Fibroblast of lung (primary cell): ENCODE results near the gene MTERF4. TPM values are rescaled to one million over a fixed set of nuclear protein-coding genes. Genes with fewer than 3 reads are reported as not detected.

Experiments
- DNase-seq, 2 donors: peaks; one replicate each; pipeline versions ENCODE4 v3.0.0 to v3.0.0-alpha.2; 2010; ENCODE audit warnings: low read depth in 2 of 2
- H2AFZ ChIP-seq: 2 replicates; pipeline ENCODE4 v1.5.1; 2012; ENCODE audit warnings: low read length, control low read depth, inconsistent platforms
- H3K27ac ChIP-seq: 2 replicates; pipeline ENCODE4 v1.5.1; 2011; ENCODE audit warnings: low read length, control low read depth; ENCODE audit not compliant: insufficient read depth
- H3K27me3 ChIP-seq: 2 replicates; pipeline ENCODE4 v1.5.1; 2011; ENCODE audit warnings: mild to moderate bottlenecking, low read length; ENCODE audit not compliant: control insufficient read depth, insufficient read depth
- H3K36me3 ChIP-seq: 2 replicates; pipeline ENCODE4 v1.5.1; 2011; ENCODE audit warnings: low read length; ENCODE audit not compliant: control insufficient read depth, insufficient read depth
- H3K4me1 ChIP-seq: 2 replicates; pipeline ENCODE4 v1.5.1; 2011; ENCODE audit warnings: low read length; ENCODE audit not compliant: control insufficient read depth, insufficient read depth; ENCODE audit errors: extremely low read depth
- H3K4me2 ChIP-seq: 2 replicates; pipeline ENCODE4 v1.5.1; 2011; ENCODE audit warnings: low read length, control low read depth; ENCODE audit not compliant: insufficient read depth; ENCODE audit errors: extremely low read depth
- H3K4me3 ChIP-seq, 4 experiments: fragments of 200-600 bp in 1 of 4; sonication (generic) in 1 of 4; replicated peaks in 1 of 4; 2 replicates each; pipeline ENCODE4 v1.5.1; 2011 to 2016; ENCODE audit warnings: low read length in 4 of 4, low read depth in 3 of 4, mild to moderate bottlenecking in 3 of 4, control low read depth in 2 of 4, inconsistent platforms in 1 of 4, mixed read lengths in 1 of 4; ENCODE audit not compliant: insufficient read depth in 1 of 4; ENCODE audit errors: control extremely low read depth in 1 of 4
- H3K79me2 ChIP-seq: 2 replicates; pipeline ENCODE4 v1.5.1; 2012; ENCODE audit warnings: mild to moderate bottlenecking, low read length, inconsistent platforms; ENCODE audit not compliant: control insufficient read depth, insufficient read depth
- H3K9ac ChIP-seq: 2 replicates; pipeline ENCODE4 v1.5.1; 2011; ENCODE audit warnings: mild to moderate bottlenecking, low read length, control low read depth; ENCODE audit not compliant: insufficient read depth
- H3K9me3 ChIP-seq: 2 replicates; pipeline ENCODE4 v1.5.1; 2012; ENCODE audit warnings: low read depth, low read length; ENCODE audit not compliant: control insufficient read depth, insufficient read depth
- H4K20me1 ChIP-seq: 2 replicates; pipeline ENCODE4 v1.5.1; 2011; ENCODE audit warnings: low read length; ENCODE audit not compliant: control insufficient read depth, insufficient read depth; ENCODE audit errors: extremely low read depth
- EZH2 ChIP-seq: IDR thresholded peaks from 2 replicates; pipeline ENCODE4 v1.5.1; 2012; ENCODE audit warnings: low read length, control low read depth, mild to moderate bottlenecking; ENCODE audit errors: missing control alignments
- polyA plus RNA-seq, 2 donors: library from polyadenylated mRNA; depleted of rRNA in 1 of 2; stranded (reverse) in 1 of 2; unstranded in 1 of 2; fragments of >200 nt; gene quantifications; 2 replicates each; pipeline ENCODE4 v1.2.1, GENCODE V29; 2011 to 2012; ENCODE audit warnings: missing spikeins in 1 of 2
- total RNA-seq: library from RNA; depleted of rRNA; stranded (reverse); fragments of >200 nt; gene quantifications from 2 replicates; pipeline ENCODE4 v1.2.1, GENCODE V29; 2014
- TF ChIP-seq, protein P1 (sequence below), 2 donors: IDR thresholded peaks in 1 of 2; conservative IDR thresholded peaks in 1 of 2; 1 replicate in 1 of 2; 2 replicates in 1 of 2; pipeline ENCODE4 v1.5.1; 2011 to 2012; ENCODE audit warnings: low read length in 2 of 2, control low read depth in 1 of 2, inconsistent platforms in 1 of 2, low read depth in 1 of 2, mild to moderate bottlenecking in 1 of 2

Gene MTERF4
- total and polyA plus RNA-seq, 2 donors (not counting 1 experiment from before 2014, with no cell fraction given): 31.7 to 35.5 TPM

DNA sequence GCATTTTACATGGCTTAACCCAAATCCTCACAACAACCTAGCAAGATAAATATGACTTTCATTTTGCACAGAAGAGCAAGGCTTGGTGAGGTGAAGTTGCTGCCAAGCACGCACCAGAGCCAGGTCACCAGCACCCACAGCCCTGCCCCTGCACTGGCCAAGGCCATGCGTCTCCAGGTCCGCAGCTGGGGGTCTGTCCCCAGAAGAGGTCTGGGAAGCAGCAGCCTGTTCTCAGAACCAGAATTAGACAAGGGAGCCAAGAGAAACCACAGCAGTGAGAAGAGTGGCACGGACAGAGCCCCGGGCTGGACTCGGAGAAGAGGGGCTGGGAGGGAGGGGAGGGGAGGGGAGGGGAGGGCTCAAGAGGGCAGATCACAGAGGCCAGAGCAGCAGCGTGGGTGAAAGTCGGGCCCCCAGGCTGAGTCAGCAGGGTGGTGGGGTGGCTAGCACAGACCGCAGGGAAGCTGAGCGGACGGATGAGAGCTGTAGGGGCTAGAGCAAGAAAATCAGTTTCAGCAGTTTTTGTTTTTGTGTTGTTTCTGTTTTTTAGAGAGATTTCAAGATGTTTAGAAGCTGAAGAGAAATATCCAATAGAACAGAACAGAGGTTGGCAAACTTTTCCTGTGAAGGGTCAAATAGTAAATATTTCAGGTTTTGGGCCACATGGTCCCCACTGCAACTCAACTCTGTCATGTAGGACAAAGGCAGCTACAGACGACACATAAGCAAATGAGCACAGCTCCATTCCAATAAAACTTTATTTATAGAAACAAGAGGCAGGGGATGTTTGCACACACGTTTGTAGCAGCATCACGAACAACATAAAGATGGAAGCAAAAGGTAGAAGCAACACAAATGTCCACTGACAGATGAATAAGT is 7.4 kb upstream of the MTERF4 start:
- Histone ChIP-seq H3K9ac (no peak overlapping the region), H2AFZ (no peak overlapping the region), H3K4me3 (no peak overlapping the region), H3K27me3 (no peaks in the 10 kb centered on the region), H3K27ac (no peak overlapping the region), H3K36me3 (no peaks in the 10 kb centered on the region), H3K4me1 (no peaks in the 10 kb centered on the region), H3K4me2 (no peak overlapping the region), H3K9me3 (no peaks in the 10 kb centered on the region), H4K20me1 (no peaks in the 10 kb centered on the region), H3K79me2 (no peaks in the 10 kb centered on the region)
- no peak for DNase-seq
- TF ChIP-seq, protein P1, sequence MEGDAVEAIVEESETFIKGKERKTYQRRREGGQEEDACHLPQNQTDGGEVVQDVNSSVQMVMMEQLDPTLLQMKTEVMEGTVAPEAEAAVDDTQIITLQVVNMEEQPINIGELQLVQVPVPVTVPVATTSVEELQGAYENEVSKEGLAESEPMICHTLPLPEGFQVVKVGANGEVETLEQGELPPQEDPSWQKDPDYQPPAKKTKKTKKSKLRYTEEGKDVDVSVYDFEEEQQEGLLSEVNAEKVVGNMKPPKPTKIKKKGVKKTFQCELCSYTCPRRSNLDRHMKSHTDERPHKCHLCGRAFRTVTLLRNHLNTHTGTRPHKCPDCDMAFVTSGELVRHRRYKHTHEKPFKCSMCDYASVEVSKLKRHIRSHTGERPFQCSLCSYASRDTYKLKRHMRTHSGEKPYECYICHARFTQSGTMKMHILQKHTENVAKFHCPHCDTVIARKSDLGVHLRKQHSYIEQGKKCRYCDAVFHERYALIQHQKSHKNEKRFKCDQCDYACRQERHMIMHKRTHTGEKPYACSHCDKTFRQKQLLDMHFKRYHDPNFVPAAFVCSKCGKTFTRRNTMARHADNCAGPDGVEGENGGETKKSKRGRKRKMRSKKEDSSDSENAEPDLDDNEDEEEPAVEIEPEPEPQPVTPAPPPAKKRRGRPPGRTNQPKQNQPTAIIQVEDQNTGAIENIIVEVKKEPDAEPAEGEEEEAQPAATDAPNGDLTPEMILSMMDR (conservative IDR thresholded peaks at IDR 0.05 in 1 of 2, IDR thresholded peaks at IDR 0.05 in 1 of 2; ENCODE audit: low read depth in 1 of 2, low read length in 2 of 2): no peak
- TF ChIP-seq EZH2: no peak

DNA sequence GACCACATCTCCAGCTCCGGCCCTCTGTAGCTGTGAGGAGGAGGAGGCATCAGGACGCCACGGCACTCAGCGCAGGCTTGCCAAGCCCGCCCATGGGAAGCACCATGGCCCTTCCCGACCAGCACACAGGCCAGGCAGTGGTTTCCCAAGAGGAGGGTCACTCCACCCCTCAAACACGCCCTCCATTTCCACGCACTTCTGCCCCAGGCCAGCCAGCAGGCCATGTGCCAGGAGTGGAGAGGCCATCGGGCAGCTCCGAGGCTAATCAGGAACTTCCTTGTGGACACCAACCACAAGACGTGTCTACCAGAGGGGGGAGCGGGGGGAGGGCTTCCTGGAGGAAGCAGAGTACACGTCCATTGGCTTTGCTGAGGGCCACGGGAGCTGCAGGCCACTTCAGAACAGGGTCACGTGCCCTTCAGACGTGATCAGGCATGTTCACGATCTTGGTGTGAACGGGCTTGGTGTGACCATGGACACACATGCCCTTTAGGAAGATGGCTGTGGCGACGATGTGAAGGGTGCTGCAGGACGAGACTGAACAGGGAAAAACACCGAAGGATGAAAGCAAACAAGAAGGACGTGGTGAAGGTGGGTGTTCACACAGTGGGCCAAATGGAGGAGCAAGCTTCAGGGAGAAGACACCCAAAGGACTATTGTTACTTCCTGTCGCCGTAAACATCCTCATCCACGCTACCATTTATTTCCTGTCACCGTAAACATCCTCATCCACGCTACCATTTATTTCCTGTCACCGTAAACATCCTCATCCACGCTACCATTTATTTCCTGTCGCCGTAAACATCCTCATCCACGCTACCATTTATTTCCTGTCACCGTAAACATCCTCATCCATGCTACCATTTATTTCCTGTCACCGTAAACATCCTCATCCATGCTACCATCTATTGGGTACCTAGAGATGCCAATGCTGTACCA is 6.5 kb upstream of the MTERF4 start:
- H3K4me2 ChIP-seq: no peak overlapping the region
- no peak overlapping the region for H3K4me3 ChIP-seq
- no peaks in the 10 kb centered on the region for H3K4me1 ChIP-seq
- H3K27me3 ChIP-seq: no peaks in the 10 kb centered on the region
- TF ChIP-seq, protein P1 (conservative IDR thresholded peaks at IDR 0.05 in 1 of 2, IDR thresholded peaks at IDR 0.05 in 1 of 2; ENCODE audit: low read depth in 1 of 2, low read length in 2 of 2): no peak
- TF ChIP-seq EZH2: no peak
- no peaks in the 10 kb centered on the region for H3K9me3 ChIP-seq
- H3K27ac ChIP-seq: no peak overlapping the region
- H3K36me3 ChIP-seq: no peaks in the 10 kb centered on the region
- no peak for DNase-seq
- no peaks in the 10 kb centered on the region for H4K20me1 ChIP-seq
- H2AFZ ChIP-seq: no peak overlapping the region
- H3K79me2 ChIP-seq: no peaks in the 10 kb centered on the region
- H3K9ac ChIP-seq: no peak overlapping the region
